GM10248 (cell line): Measurements from ENCODE around the gene CCDC157.

Experiments
- CTCF ChIA-PET: fragments of 300-600 bp; sonication (Branson Sonifier 250); formaldehyde crosslinking; extraction: SDS; loops from one replicate; lab custom pipeline; 2021; ENCODE audit warnings: antibody characterized with exemption; lab: Yijun Ruan, JAX
- POLR2A ChIA-PET: fragments of 350-650 bp; sonication (Branson Sonifier 250); formaldehyde crosslinking; extraction: SDS; loops from one replicate; lab custom pipeline; 2020; ENCODE audit warnings: antibody characterized with exemption; lab: Yijun Ruan, JAX
- DNase-seq: peaks from one replicate; pipeline ENCODE4 v3.0.0; 2012; ENCODE audit errors: extremely low spot score
- CTCF ChIP-seq: IDR thresholded peaks from 2 replicates; pipeline ENCODE4 v1.5.1; 2012; ENCODE audit warnings: mild to moderate bottlenecking, low read depth; ENCODE audit errors: extremely low read depth, missing control alignments, control extremely low read depth

CCDC157 gene

GRCh38 chr22:30328466-30329049 lies 28.2 kb upstream of the CCDC157 start:
- ChIA-PET POLR2A (no interaction called here), CTCF (interaction anchor here (1.1 to 4.8 kb wide), 5 partner anchors 20 to 60 kb away, joined by 3 to 55 read pairs (median 3); partner anchors contain the start of genes CASTOR1, CCDC157, RNF215 and SF3A1)
- TF ChIP-seq CTCF = no peak
- no peak for DNase-seq

GRCh38 chr22:30332551-30332950 lies 24.3 kb upstream of the CCDC157 start:
- ChIA-PET POLR2A (no interaction called here), CTCF (interaction anchor here (0.9 to 2.0 kb wide), 4 partner anchors 21 to 49 kb away, joined by 3 to 11 read pairs (median 3); partner anchors contain the start of gene CASTOR1)
- no peak for TF ChIP-seq CTCF
- no peak for DNase-seq

DNA sequence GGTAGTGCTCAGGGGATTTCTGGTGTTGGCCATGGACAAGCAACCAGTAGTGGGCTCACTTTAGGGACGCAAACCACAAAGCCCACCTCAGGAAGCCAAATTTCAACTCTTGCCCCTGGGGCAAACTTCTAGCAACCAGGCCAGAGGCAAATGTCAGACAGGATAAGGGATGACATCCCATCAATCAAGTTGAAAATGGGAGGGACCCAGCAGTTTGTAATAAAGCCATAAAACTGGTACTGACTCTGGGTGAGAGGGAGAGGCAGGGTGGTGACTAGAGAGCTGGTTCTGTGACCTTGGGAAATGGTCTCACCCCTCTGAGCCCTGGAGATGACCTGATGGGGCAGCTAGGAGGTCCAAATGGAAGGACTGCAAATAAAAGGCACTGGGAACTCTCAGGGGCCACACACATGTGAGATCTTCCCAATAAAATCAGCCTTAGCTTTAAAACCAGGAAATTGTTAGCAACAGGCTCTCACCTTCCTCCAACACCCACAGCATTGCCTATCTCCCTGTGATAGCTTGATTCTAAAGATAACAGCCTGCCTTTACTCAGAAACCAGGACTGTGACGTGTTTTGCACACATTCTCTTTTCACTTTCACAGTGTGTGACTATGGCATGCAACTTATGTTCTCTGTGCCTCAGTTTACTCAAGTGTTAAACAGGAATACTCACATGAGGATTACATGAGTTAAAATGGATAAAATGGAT lies 23.7 kb upstream of the CCDC157 start:
- POLR2A ChIA-PET = interaction anchor here (1.0 kb wide), 1 partner anchor 12 kb away, joined by 3 read pairs; no protein-coding TSS in a partner anchor
- CTCF ChIA-PET = interaction anchor here (0.9 to 2.0 kb wide), 3 partner anchors 21 to 48 kb away, joined by 3 to 11 read pairs (median 3); partner anchors contain the start of gene CASTOR1
- no peak for DNase-seq
- TF ChIP-seq CTCF = no peak

DNA sequence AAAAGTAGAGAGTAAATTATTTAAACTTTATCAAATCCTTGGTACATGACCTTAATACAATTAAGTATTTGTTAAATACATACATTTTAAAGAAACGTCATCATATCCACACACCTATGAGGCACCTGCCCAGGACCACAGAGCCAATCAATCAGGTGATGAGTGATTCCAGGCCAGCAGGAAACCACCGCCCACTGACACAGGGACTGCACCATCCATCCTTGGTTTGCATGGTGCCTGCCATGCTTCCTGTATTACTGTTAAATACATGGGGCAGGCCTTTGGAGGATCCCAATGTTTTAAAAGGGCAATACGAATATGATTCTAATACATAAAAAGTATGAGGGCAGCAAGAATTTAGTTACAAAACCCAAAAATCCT lies 23.1 kb upstream of the CCDC157 start:
- POLR2A ChIA-PET = interaction anchor here (1.0 kb wide), 1 partner anchor 13 kb away, joined by 3 read pairs; no protein-coding TSS in a partner anchor
- CTCF ChIA-PET = interaction anchor here (2.0 to 3.1 kb wide), 2 partner anchors 19 to 45 kb away, joined by 10 to 11 read pairs; partner anchors contain the start of gene CASTOR1
- no peak for DNase-seq
- TF ChIP-seq CTCF = no peak

GRCh38 chr22:30334646-30335045 lies 22.2 kb upstream of the CCDC157 start:
- POLR2A ChIA-PET = no interaction called here
- DNase-seq = no peak
- CTCF ChIA-PET = interaction anchor here (2.5 to 3.1 kb wide), 2 partner anchors 20 to 47 kb away, joined by 10 read pairs; no protein-coding TSS in a partner anchor
- TF ChIP-seq CTCF = no peak

DNA sequence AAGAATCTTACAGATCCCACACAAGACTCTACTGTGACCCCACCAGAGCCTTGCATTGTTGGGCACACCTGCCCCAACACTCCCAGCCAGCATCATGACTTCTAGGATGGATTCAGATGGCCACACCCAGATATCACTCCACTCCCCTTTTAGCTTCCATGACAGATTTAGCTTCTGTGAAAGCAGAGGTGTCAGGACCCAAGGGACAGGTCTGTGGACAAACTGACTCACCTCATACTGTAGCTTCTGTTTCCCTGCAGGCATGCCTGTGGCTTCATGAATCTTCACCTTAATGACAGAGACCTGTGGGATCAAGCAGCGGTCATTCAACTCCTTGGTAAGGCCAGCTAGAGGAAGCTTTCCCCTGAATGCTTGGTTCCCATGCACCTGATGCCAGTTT lies 21.6 kb upstream of the CCDC157 start:
- DNase-seq = no peak
- TF ChIP-seq CTCF = no peak
- POLR2A ChIA-PET = interaction anchor here (0.6 kb wide), 1 partner anchor 65 kb away, joined by 3 read pairs; no protein-coding TSS in a partner anchor
- CTCF ChIA-PET = interaction anchor here (2.5 to 3.1 kb wide), 2 partner anchors 20 to 47 kb away, joined by 10 read pairs; no protein-coding TSS in a partner anchor
